SK-N-MC (cell line): ENCODE measurements around the gene C1QTNF9B.
"Not testable (repeated sequence)": the region's sequence is repeated elsewhere in the genome, so short reads cannot be mapped to it uniquely, and the experiment has no call there.

Experiments used
- DNase-seq: peaks from one replicate; pipeline ENCODE4 v3.0.0-alpha.2; 2011; ENCODE audit warnings: low read depth, low spot score
- H3K27ac ChIP-seq: fragments of 200-600 bp; sonication (generic); 2 replicates; pipeline ENCODE4 v1.5.1; 2016; ENCODE audit warnings: mixed run types
- H3K36me3 ChIP-seq: fragments of 200-600 bp; sonication (generic); 2 replicates; pipeline ENCODE4 v1.6.1; 2017; ENCODE audit warnings: antibody characterized with exemption, low read length, mixed read lengths; ENCODE audit not compliant: insufficient read depth
- H3K4me3 ChIP-seq: fragments of 200-600 bp; sonication (generic); 2 replicates; pipeline ENCODE4 v1.5.1; 2016
- H3K9ac ChIP-seq: fragments of 200-600 bp; sonication (generic); 2 replicates; pipeline ENCODE4 v1.8.0; 2017; ENCODE audit warnings: mixed run types, mixed read lengths; ENCODE audit not compliant: insufficient read length
- H3K9me3 ChIP-seq: fragments of 200-600 bp; sonication (generic); 2 replicates; pipeline ENCODE4 v1.6.1; 2017; ENCODE audit warnings: low read depth, mild to moderate bottlenecking, antibody characterized with exemption, low read length, moderate library complexity, mixed read lengths
- EZH2 ChIP-seq: fragments of 200-600 bp; sonication (generic); IDR thresholded peaks from one replicate; pipeline ENCODE4 v1.6.1; 2017; ENCODE audit warnings: antibody characterized with exemption
- FOXP2 ChIP-seq: optimal IDR thresholded peaks from 2 replicates; pipeline ENCODE3; 2011; ENCODE audit warnings: mild to moderate bottlenecking, moderate library complexity; ENCODE audit not compliant: insufficient read depth; ENCODE audit errors: extremely low read length, control extremely low read depth
- POLR2AphosphoS5 ChIP-seq: IDR thresholded peaks from 2 replicates; pipeline ENCODE4 v1.6.1; 2012; ENCODE audit warnings: mild to moderate bottlenecking, low read depth, low read length, borderline replicate concordance

The C1QTNF9B gene

DNA sequence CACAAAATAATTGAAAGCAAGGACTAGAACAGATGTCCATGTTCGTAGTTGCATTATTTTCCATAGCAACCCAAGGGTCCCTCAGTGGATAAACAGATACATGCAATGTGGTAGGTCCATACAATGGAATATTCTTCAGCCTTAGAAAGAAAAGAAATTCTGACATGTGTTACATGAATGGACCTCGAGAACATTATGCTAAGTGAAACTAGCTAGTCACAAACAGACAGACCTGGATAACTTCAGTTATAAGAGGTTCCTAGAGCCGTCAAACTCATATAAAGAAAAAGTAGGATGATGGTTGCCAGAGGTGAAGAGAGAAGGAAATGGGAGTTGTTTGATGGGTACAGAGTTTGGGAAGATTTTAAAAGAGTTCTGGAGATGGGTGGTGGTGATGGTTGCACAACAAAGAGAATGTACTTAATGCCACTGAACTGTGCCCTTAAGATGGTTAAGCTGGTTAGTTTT, at the start of gene C1QTNF9B:
Gene C1QTNF9B, minus strand, starts transcription at position 51 of the 468 bp plus-strand sequence.
- not testable (repeated sequence) for DNase-seq, H3K27ac ChIP-seq, H3K9me3 ChIP-seq, H3K9ac ChIP-seq, H3K4me3 ChIP-seq, H3K36me3 ChIP-seq

DNA sequence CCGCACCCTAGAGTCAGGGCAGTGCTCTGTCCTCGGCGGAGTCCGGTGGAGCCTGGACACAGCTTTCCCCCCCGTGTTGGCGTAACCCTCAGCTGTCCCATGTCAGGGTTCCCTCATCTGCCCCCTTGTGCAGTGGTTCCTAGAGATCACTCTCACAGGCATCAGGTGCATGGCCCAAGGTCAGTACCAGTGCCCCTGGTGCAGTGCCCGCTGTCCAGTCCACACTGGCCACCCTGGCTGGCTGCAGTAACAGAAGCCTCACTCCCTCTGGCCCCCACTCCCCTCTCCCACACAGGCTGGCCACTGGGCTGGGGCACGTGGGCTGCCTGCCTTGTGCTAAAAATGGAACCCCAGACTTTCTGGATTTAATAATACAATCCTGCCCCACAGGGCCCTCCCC, 49.6 kb upstream of the C1QTNF9B start:
- H3K4me3 ChIP-seq, result no peak overlapping the region
- H3K36me3 ChIP-seq, result no peaks in the 10 kb centered on the region
- H3K27ac ChIP-seq, result no peak overlapping the region
- TF ChIP-seq EZH2 (no peak), POLR2AphosphoS5 (no peak), FOXP2 (no peak)
- H3K9ac ChIP-seq, result no peak overlapping the region
- DNase-seq, result no peak
- H3K9me3 ChIP-seq, result no peaks in the 10 kb centered on the region

DNA sequence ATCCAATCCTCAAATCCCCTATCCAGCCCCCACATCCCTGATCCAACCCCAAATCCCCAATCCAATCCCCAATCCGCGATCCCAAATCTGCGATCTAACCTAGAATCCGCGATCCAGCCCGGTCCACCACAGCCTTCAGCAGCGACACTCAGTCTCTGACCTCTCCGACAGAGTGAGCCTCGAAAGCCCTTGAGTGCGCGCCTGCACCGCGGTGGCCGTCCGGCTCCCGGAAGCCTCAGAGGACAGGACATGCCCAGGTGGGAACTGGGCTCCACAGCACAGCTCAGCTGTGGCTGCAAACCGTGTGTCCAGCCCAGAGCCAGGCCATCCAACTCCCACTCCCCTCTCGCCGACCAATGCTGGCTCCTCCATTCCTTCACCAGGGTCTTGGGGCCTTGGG, 48.8 kb upstream of the C1QTNF9B start:
- Histone ChIP-seq H3K4me3 (no peak overlapping the region), H3K27ac (no peak overlapping the region), H3K36me3 (no peaks in the 10 kb centered on the region), H3K9me3 (no peaks in the 10 kb centered on the region), H3K9ac (no peak overlapping the region)
- DNase-seq, result no peak
- TF ChIP-seq POLR2AphosphoS5 (no peak), EZH2 (no peak), FOXP2 (no peak)

DNA sequence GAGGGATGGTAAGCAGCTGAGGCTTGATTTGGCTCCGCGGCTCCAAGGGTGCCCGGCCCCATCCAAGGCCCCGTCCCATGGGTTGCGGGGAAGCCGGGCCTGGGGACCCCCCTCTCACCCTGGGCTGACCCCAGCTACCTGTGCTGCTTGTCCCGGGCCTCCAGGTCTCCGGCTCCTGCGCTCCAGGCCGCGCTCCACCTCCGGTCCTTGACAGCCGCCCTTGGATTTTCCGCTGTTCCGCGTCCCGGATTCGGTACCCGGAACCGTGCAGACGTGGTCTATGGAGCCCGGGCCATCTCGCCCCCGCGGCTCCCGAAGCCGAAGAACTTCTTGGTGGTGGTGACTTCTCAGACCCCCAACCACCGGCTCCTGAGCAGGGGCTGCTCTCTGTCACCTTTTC, 48.3 kb upstream of the C1QTNF9B start:
- Histone ChIP-seq H3K9ac (no peak overlapping the region), H3K4me3 (no peak overlapping the region), H3K36me3 (no peaks in the 10 kb centered on the region), H3K27ac (no peak overlapping the region), H3K9me3 (no peaks in the 10 kb centered on the region)
- no peak for TF ChIP-seq FOXP2
- DNase-seq, result no peak

DNA sequence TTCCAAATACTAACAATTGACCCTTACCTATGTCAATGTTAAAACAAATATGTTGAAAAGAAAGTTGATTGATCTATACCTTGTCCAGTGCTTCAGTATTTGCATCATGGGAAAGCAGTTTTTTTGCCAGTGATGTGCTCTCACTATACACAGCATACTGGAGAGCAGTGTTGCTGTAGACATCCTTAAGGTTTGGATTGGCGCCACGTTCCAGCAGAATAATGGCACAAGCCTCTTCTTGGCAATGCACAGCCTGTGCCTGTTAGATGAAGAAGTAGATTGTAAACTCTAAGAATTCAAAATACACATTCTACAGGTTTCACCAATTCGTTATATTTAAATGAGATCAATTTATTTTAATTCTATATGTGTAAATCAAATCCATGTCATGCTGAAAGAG, 43.9 kb upstream of the C1QTNF9B start:
- no peak for DNase-seq
- Histone ChIP-seq H3K36me3 (no peaks in the 10 kb centered on the region), H3K9ac (no peak overlapping the region), H3K4me3 (no peak overlapping the region), H3K9me3 (no peaks in the 10 kb centered on the region), H3K27ac (no peak overlapping the region)
- TF ChIP-seq FOXP2, result no peak
- TF ChIP-seq EZH2, result no peak
- TF ChIP-seq POLR2AphosphoS5, result no peak

DNA sequence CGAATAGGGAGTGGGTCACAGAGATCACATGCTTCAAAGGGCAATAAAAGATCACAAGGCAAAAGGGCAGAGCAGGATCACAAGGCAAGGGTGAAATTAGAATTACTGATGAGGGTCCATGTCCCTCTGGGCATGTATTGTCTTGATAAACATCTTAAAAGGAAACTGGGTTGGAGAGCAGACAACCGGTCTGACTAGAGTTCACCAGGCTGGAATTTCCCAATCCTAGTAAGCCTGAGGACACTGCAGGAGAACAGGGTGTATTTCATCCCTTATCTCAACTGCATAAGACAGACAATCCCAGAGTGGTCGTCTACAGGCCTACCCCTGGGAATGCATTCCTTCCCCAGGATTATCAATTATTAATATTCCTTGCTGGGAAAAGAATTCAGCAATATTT, 42.4 kb upstream of the C1QTNF9B start:
- H3K4me3 ChIP-seq, H3K9me3 ChIP-seq, DNase-seq, H3K27ac ChIP-seq, H3K36me3 ChIP-seq, H3K9ac ChIP-seq: not testable (repeated sequence)

DNA sequence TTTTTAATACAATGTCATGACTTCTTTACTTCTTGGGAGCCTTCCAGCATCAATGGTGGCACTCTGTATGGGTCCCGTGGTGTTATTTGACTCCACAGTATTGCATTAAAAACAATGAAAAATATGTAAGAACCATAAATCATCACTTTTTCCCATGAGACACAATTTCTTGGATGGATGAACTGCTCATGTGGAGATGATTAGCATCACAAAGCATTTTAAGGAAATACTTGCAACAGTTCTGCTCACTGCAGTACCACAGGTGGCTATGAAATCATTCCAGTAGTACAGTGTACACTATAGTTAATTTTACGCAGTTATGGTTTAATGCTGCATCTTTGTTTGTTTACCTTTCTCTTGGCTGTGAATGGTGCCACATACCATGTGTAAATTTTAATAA, 37.2 kb upstream of the C1QTNF9B start:
- no peaks in the 10 kb centered on the region for H3K36me3 ChIP-seq
- TF ChIP-seq FOXP2 (peak; percentile 22), EZH2 (no peak)
- H3K27ac ChIP-seq, result no peak overlapping the region
- no peaks in the 10 kb centered on the region for H3K9me3 ChIP-seq
- DNase-seq, result peak; percentile 77
- H3K9ac ChIP-seq, result no peak overlapping the region
- H3K4me3 ChIP-seq, result no peak overlapping the region

DNA sequence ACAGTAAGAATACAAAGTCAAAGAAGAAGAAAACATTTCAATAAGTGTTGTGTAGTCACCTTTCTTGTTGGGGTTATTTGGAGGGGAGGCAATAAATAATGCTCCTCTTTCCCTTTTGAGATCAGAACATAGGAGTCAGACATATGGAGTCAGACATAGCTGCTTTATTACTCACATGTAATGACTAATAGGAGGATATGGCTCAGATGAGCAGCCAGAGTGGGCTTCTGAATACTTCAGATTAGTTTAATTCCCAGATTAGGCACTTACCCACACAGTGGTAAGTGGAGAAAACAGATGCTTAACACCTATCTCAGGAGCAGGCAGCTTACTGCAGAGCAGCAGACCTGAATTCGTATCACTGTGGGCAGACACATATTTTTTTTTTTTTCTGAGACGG, 31.7 kb upstream of the C1QTNF9B start:
- DNase-seq, result no peak
- no peak overlapping the region for H3K4me3 ChIP-seq
- no peak overlapping the region for H3K9ac ChIP-seq
- H3K9me3 ChIP-seq, result no peaks in the 10 kb centered on the region
- H3K36me3 ChIP-seq, result no peaks in the 10 kb centered on the region
- TF ChIP-seq FOXP2, result no peak
- TF ChIP-seq EZH2, result no peak
- no peak for TF ChIP-seq POLR2AphosphoS5
- H3K27ac ChIP-seq, result no peak overlapping the region

DNA sequence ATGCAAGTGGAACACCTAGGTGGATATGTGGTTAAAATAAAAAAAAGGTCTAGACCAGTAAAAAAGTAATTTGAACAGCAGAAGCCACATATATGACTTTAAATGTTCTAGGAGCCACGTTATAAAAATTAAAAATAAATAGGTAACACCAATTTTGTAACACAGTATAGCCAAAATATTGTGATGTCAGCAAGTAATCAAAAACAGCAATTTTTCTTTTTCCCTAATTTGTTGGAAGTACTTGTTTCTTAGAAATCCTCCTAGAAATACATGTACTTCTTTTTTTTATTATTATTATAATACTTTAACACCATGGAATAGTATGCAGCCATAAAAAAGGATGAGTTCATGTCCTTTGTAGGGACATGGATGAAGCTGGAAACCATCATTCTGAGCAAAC, 25.7 kb upstream of the C1QTNF9B start:
- no peak overlapping the region for H3K4me3 ChIP-seq
- H3K9me3 ChIP-seq, result no peaks in the 10 kb centered on the region
- DNase-seq, result no peak
- TF ChIP-seq EZH2, result no peak
- TF ChIP-seq POLR2AphosphoS5, result no peak
- no peak for TF ChIP-seq FOXP2
- no peak overlapping the region for H3K27ac ChIP-seq
- H3K9ac ChIP-seq, result no peak overlapping the region
- H3K36me3 ChIP-seq, result no peaks in the 10 kb centered on the region
